Gastrocnemius medialis (tissue), 4 donors: ENCODE results near the gene C19orf44.

Source experiments
- POLR2A ChIP-seq, 2 donors: fragments of 450-650 bp; IDR thresholded peaks; one replicate each; pipeline ENCODE4 v1.6.1; 2017; ENCODE audit warnings: antibody characterized with exemption in 2 of 2, mild to moderate bottlenecking in 2 of 2, moderate library complexity in 2 of 2
- TF ChIP-seq, protein P1 (sequence below), 5 experiments: fragments of 450-650 bp in 3 of 5; fragments of 200-600 bp in 2 of 5; sonication (generic) in 2 of 5; IDR thresholded peaks in 4 of 5; conservative IDR thresholded peaks in 1 of 5; 1 replicate in 4 of 5; 2 replicates in 1 of 5; pipeline ENCODE4 v1.5.1; 2016 to 2019; ENCODE audit warnings: antibody characterized with exemption in 5 of 5, mild to moderate bottlenecking in 3 of 5, moderate library complexity in 3 of 5

DNA sequence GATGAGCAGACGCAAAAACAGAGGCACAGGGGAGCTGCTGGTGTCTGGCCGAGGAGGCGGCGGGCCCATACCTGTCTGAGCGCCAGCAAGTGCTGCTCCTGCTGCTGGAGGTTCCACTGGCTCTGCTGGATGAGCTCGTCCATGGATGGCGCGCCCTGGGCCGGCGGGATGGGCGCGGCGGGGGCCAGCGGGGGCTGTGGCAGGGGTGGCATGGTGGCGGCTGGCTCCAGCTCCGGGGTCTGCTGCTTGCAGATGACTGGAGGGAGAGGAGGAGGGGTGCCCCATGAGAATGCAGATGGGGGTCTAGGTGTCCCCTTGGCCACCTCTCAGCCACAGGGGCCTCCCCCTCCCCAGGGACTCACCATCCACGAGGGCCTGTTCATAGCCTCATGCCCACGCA, 39.2 kb downstream of the C19orf44 start:
- TF ChIP-seq, protein P1, sequence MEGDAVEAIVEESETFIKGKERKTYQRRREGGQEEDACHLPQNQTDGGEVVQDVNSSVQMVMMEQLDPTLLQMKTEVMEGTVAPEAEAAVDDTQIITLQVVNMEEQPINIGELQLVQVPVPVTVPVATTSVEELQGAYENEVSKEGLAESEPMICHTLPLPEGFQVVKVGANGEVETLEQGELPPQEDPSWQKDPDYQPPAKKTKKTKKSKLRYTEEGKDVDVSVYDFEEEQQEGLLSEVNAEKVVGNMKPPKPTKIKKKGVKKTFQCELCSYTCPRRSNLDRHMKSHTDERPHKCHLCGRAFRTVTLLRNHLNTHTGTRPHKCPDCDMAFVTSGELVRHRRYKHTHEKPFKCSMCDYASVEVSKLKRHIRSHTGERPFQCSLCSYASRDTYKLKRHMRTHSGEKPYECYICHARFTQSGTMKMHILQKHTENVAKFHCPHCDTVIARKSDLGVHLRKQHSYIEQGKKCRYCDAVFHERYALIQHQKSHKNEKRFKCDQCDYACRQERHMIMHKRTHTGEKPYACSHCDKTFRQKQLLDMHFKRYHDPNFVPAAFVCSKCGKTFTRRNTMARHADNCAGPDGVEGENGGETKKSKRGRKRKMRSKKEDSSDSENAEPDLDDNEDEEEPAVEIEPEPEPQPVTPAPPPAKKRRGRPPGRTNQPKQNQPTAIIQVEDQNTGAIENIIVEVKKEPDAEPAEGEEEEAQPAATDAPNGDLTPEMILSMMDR (IDR thresholded peaks at IDR 0.05 in 4 of 5, conservative IDR thresholded peaks at IDR 0.05 in 1 of 5) = no peak
- TF ChIP-seq POLR2A (IDR thresholded peaks at IDR 0.05) = no peak
